Erythroblast (primary cell): ENCODE measurements around the gene ZNF774.

ENCODE experiments used
- GATA1 ChIP-seq: IDR thresholded peaks from 2 replicates; pipeline ENCODE4 v1.6.1; 2011; ENCODE audit warnings: low read depth, mild to moderate bottlenecking, control low read depth, low read length, moderate library complexity
- POLR2A ChIP-seq: IDR thresholded peaks from 2 replicates; pipeline ENCODE4 v1.6.1; 2011; ENCODE audit warnings: mild to moderate bottlenecking, low read length

DNA sequence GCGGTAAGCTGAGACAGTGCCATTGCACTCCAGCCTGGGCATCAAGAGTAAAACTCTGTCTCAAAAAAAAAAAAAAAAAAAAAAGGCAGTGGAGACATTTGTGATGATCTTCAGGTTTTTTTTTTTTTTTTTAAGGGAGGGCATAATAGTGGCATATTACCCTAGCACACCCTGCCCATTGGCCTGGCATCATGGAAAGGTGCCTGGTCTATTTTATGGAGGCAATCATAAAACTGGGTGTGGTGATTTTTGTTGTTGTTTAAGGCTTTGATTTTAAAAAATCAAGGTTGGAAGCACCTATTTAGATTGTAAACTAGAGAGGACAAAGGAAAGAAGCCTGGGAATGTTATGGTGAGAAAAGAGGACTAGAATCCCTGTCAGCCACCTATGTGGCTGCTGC is 42.0 kb downstream of the ZNF774 start:
- TF ChIP-seq POLR2A (no peak), GATA1 (no peak)
